ENCODE measurements around the gene NSD1.

- no peak for TF ChIP-seq RAD21 (IDR thresholded peaks at IDR 0.05; ENCODE audit: low read depth)
- TF ChIP-seq EP300 (IDR thresholded peaks at IDR 0.05; ENCODE audit: borderline replicate concordance): no peak
- no peak for TF ChIP-seq EGR1 (IDR thresholded peaks at IDR 0.05)
Observed at GRCh38 chr5:177099422-177100093, 34.0 kb upstream of the NSD1 start.
